Stimulated activated CD8-positive, alpha-beta memory T cell treated with anti-CD3 and anti-CD28 coated beads, Interleukin-15, amount 100 ng/mL, for 1 hour (primary cell): Measurements from ENCODE around the gene MMAB.

Experiments
- DNase-seq: peaks from one replicate; pipeline ENCODE4 v3.0.0-alpha.2; 2020; ENCODE audit warnings: low read depth

The MMAB gene

GRCh38 chr12:109583733-109584132, 10.4 kb upstream of the MMAB start:
- no peak for DNase-seq

DNA sequence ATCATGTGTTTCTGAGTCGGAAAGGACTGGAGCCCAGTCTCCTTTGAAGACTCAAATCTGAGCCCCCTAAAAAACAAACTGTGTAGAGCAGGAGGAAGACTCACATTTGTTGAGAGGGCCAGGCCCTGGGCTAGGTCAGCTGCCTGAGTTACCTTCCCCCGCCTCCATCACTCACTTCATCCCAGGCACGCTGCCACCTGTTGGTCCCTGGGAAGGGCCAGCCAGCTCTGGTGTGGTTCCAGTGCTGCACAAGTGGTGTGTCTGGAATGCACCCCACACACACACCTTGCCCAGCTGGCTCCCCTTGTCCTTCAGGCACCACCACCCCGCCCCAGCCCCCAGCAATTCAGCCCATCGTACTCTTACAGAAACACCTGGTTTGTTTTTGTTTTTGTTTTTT, 9.3 kb upstream of the MMAB start:
- no peak for DNase-seq

GRCh38 chr12:109581856-109582255, 8.6 kb upstream of the MMAB start:
- no peak for DNase-seq

- DNase-seq = no peak
Observed at GRCh38 chr12:109581334-109581691, 8.0 kb upstream of the MMAB start.

GRCh38 chr12:109580684-109581333, 7.5 kb upstream of the MMAB start:
- DNase-seq = no peak

DNA sequence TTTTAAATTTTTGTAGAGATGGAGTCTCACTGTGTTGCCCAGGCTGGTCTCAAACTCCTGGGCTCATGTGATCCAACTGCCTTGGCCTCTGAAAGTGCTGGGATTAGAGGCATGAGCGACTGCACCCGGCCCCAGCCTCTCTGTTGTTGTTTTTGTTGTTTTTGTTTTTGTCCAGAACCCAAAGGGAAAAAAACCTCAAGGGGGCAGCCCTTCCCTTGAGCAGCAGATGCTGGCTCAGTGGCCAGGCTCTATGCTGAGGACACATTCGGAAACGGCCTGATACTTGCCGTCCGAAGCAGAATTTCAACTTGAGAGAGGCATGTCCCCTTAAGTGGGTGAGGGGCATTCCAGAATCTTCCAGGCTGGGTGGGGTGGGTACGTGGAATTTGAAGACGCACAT, 7.0 kb upstream of the MMAB start:
- DNase-seq = no peak

GRCh38 chr12:109579639-109580038, 6.3 kb upstream of the MMAB start:
- no peak for DNase-seq

DNA sequence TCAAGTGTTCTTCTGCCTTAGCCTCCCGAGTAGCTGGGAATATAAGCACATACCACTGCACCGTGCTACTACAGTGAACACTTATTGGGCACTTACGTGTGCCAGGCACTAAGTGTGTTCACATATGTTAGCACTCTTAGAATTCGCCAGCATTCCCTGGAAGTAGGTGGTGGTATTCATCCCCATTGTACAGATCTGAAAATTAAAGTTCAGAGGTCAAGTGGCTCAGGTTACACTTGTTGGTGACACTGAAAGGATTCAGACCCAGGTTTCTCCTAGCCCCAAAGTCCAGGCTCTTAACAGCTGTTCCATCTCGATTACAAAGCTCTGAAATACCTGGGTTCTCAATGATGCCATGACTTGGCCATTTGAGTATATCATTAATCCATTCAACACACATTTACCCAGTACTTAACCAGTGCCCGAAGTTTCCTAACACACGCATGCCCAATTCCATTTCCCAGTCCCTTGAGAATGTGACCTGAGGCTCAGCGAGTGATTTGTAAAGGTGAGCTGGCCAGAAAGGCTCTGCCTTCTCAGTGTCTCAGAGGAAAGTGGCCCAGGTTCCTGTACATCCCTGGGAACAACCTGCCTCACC, 5.1 kb upstream of the MMAB start:
- no peak for DNase-seq

GRCh38 chr12:109577311-109577710, 4.0 kb upstream of the MMAB start:
- DNase-seq = no peak

DNA sequence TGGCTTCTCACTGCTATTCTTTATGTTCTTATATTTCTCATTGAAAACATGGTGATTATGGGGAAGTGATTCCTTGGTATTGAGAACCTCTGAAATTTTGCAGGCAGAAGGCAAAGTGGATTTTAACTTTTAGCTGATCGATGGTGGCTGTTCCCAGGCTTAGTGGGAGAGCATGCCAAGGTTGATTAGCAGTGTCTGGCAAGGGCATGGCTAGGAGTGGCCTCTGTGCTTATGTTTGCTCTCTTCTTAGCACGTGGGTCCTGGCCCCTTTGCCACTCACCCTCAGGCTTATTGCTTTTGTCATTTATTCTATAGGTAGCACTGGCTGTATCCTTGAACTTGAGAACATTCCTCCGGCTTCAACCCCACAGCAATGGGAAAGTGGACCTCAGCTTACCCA, 2.4 kb upstream of the MMAB start:
- no peak for DNase-seq

GRCh38 chr12:109573914-109574244, 575 bp upstream of the MMAB start:
- DNase-seq = no peak

GRCh38 chr12:109572506-109572845, 828 bp downstream of the MMAB start:
- DNase-seq = no peak

- DNase-seq = no peak
Observed at GRCh38 chr12:109571773-109572505, 1.4 kb downstream of the MMAB start.

DNA sequence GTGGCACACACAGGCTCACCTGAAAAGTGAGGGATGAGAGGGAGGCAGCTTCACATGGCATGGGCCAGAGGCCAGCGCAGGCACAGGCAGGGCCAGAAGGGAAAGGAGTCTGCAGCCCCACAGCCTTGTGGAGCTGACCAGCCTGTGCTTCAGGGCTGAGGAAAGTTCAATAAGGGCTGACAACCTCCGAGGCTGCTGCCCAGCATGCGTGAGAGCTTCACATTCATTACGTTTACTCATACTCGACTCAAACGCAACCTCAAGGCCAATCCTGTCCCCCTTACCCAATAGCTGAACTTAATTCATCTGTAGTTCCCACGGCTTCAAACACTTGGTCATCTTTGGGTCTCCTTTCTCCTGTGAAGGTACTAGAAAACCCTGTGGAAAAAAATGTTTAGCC, 4.8 kb downstream of the MMAB start:
- no peak for DNase-seq

DNA sequence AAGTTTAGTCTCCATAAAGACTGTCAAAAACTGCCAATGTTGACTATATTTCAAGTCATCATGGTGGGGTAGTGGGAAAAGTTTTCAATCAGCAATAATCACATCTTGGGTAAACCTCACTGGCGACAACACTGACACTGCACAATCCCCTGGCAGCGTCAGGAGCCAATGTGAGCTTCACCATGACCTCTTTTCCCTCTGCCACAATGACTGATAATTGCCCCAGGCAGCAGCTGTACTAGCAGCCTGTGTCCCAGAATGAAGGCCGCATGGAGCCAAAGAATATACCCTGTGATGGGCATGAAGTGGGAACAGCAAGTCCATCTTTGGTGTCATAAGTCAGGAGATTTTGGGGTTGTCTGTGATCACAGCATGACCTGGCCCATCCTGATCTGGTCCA, 5.3 kb downstream of the MMAB start:
- DNase-seq = no peak

- DNase-seq = no peak
Observed at GRCh38 chr12:109567296-109567695, 6.0 kb downstream of the MMAB start.

GRCh38 chr12:109566424-109566823, 6.9 kb downstream of the MMAB start:
- no peak for DNase-seq

GRCh38 chr12:109563291-109564284, 9.7 kb downstream of the MMAB start:
- DNase-seq = no peak

GRCh38 chr12:109562871-109563270, 10.4 kb downstream of the MMAB start:
- DNase-seq = no peak

DNA sequence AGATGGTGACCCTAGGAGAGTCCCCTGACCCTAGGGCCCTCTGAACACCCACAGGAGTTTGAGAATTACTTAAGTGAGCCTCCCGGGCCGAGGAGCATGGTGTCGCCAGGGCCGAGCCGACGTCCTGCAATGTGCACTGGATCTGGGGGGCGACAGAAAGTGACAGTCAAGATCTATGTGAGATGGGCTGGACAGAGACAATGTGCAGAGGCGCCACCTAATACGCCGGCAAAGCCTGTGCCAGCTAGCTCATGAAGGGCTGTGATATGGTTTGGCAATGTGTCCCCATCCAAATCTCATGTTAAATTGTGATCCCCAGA, 11.6 kb downstream of the MMAB start:
- DNase-seq = no peak

- no peak for DNase-seq
Observed at GRCh38 chr12:109560867-109561710, 12.2 kb downstream of the MMAB start.

DNA sequence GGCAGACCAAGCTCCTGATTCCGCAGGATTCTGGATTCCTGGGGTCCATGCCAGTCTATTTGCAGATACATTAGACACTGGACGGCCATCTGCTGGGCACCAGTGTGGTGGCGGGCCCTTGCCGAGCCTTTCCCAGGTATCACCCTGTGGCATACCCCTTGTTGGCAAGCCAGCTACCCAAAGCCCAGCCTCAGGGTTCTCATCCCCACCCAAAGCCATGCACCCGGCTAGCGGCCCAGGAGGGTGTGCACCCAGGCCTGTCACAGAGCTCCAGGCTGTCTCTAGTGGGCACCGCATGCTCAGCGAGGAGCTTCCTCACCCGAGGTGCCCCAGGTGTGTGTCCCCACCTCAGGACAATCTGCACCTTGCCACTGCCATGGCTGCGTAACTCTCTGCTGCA, 13.7 kb downstream of the MMAB start:
- DNase-seq = no peak
